Measurements from ENCODE around the gene ROCK2.
"Not testable (repeated sequence)": the region's sequence is repeated elsewhere in the genome, so short reads cannot be mapped to it uniquely, and the experiment has no call there.

Gene ROCK2

GRCh38 chr2:11305958-11306357 is 38.5 kb downstream of the ROCK2 start:
- no peak for DNase-seq

GRCh38 chr2:11305338-11305737 is 39.1 kb downstream of the ROCK2 start:
- DNase-seq: no peak

GRCh38 chr2:11304476-11304875 is 40.0 kb downstream of the ROCK2 start:
- no peak for DNase-seq

- DNase-seq: no peak
Measured at GRCh38 chr2:11303290-11304013, 41.0 kb downstream of the ROCK2 start.

- no peak for DNase-seq
Measured at GRCh38 chr2:11299439-11299838, 45.0 kb downstream of the ROCK2 start.

- no peak for DNase-seq
Measured at GRCh38 chr2:11298592-11298991, 45.8 kb downstream of the ROCK2 start.

GRCh38 chr2:11296401-11296800 is 48.0 kb downstream of the ROCK2 start:
- no peak for DNase-seq

GRCh38 chr2:11292464-11293255 is 51.8 kb downstream of the ROCK2 start:
- DNase-seq: no peak

GRCh38 chr2:11290713-11291112 is 53.7 kb downstream of the ROCK2 start:
- no peak for DNase-seq

GRCh38 chr2:11290211-11290610 is 54.2 kb downstream of the ROCK2 start:
- DNase-seq: no peak

- no peak for DNase-seq
Measured at GRCh38 chr2:11288431-11288830, 56.0 kb downstream of the ROCK2 start.

GRCh38 chr2:11286749-11287148 is 57.7 kb downstream of the ROCK2 start:
- DNase-seq: no peak

GRCh38 chr2:11286323-11286722 is 58.1 kb downstream of the ROCK2 start:
- no peak for DNase-seq

GRCh38 chr2:11285499-11285898 is 58.9 kb downstream of the ROCK2 start:
- no peak for DNase-seq

- DNase-seq: no peak
Measured at GRCh38 chr2:11281186-11281585, 63.2 kb downstream of the ROCK2 start.

GRCh38 chr2:11280713-11281112 is 63.7 kb downstream of the ROCK2 start:
- no peak for DNase-seq

- no peak for DNase-seq
Measured at GRCh38 chr2:11279398-11279797, 65.0 kb downstream of the ROCK2 start.

GRCh38 chr2:11278219-11278618 is 66.2 kb downstream of the ROCK2 start:
- no peak for DNase-seq

GRCh38 chr2:11275910-11276309 is 68.5 kb downstream of the ROCK2 start:
- no peak for DNase-seq

- no peak for DNase-seq
Measured at GRCh38 chr2:11270891-11271290, 73.5 kb downstream of the ROCK2 start.

- no peak for DNase-seq
Measured at GRCh38 chr2:11267931-11268330, 76.5 kb downstream of the ROCK2 start.

GRCh38 chr2:11264818-11265217 is 79.6 kb downstream of the ROCK2 start:
- no peak for DNase-seq

GRCh38 chr2:11264007-11264406 is 80.4 kb downstream of the ROCK2 start:
- no peak for DNase-seq

- DNase-seq: no peak
Measured at GRCh38 chr2:11263177-11263576, 81.3 kb downstream of the ROCK2 start.

- DNase-seq: not testable (repeated sequence)
Measured at GRCh38 chr2:11262438-11262837, 82.0 kb downstream of the ROCK2 start.

All from activated CD4-positive, alpha-beta T cell treated with anti-CD3 and anti-CD28 coated beads, Interleukin-2, amount 50 U/mL, for 1 hour (primary cell).